NCI-H345 treated with DMSO at 0.1 percent for 48 hours (cell line): Measurements from ENCODE around the gene DEAF1.
"Not testable (repeated sequence)": the region's sequence is repeated elsewhere in the genome, so short reads cannot be mapped to it uniquely, and the experiment has no call there.

Experiments used
- DNase-seq: peaks from one replicate; lab custom pipeline; 2025; ENCODE audit not compliant: unreplicated experiment; lab: John Stamatoyannopoulos, UW

DEAF1 gene

DNA sequence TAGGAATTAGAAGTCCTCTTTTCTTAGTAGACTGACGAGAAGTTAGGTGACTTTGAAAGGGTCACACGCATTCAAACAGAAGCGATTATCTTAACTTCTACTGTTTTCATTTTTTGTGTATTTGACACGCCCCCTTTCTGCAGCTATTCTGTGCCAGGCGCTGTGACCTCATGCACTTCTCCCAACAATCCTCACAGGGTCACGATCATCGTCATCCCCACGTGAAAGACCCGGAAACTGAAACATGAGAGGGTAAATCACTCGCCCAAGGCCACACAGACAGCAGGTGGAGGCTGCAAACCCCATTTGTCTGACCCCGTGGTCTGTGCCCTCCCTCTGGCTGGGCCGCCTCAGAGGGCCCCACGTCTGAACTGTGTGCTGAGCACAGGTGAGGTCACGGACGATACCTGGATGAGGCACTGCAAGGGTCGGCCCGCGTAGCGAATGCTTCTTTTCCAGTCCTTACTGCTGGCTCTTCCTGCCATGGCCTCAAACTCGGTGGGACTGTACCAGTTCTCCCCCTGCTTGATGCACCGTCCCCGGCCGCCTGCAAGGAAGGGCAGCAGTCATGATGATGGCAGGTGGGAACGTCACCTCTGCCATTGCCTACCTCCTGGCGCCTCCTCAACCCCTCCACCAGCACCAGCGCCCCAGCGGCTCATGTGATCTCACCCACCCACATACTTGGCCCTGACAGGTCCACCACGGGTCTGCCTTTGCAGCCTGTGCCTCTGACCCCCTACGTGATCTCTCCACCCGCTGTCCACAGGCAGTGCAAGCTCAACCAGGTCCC is 8.4 kb downstream of the DEAF1 start:
- DNase-seq, result no peak

GRCh38 chr11:680970-681369 is 14.1 kb downstream of the DEAF1 start:
- no peak for DNase-seq

DNA sequence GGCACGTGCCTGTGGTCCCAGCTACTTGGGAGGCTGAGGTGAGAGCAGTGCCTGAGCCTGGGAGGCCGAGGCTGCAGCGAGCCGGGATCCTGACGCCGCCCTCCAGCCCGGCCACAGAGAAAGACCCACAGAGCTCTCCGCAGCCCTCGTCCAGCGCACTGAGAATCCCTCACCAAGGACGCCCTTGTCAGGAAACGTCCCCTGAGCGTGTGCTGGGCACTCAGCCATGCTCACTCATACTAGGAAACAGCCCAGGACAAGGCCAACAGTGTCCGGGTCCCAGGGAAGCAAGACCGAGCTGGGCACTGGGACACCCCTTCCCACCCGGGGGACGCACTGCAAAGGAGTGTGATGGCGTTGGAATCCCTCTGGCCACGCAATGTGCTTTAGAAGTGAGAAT is 14.5 kb downstream of the DEAF1 start:
- no peak for DNase-seq

DNA sequence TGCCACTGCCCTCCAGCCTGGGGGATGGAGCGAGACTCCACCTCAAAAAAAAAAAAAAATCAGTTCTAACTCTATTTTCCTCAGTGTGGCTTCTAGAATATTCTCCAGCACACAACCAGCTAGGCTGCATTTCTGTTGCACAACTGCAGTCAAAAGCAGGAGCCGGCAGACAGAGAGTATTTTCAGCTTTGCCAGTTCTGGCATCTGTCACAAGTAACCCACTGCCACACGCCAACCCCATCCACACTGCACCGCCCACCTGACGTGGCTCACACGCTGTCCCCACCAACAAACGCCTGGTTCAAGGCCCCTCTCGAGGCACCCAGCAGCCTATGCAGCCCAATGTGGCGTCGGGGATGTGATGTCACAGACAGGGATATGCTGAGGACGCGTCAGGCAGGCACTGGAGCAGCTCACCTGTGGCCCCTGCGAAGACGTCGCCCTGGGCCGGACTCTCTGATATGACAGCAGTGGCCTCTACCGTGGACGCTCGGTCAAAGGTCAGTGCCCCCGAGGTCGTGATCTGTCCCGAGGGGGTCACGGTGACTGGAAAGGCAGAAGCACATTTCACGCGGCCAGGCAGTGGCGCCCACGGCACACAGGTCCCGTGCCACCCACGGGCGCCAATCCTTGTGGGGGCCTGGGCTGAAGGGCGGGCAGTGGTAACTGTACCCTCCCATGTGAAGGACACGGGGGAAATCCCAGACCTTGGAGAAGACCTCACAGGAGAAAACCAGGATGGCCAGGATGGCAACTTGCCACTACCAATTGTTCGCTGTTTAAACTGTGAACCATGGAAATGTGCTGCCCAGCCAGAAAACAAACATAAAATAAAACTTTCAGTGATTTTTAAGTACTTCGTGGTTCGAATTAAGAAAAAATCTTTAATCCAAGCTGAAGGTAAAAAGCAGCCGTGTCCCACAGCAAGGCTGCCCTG is 15.5 kb downstream of the DEAF1 start:
- DNase-seq, result no peak

GRCh38 chr11:678297-678696 is 16.7 kb downstream of the DEAF1 start:
- no peak for DNase-seq

- no peak for DNase-seq
These were observed 20.6 kb downstream of the DEAF1 start for GRCh38 chr11:674406-674805.

DNA sequence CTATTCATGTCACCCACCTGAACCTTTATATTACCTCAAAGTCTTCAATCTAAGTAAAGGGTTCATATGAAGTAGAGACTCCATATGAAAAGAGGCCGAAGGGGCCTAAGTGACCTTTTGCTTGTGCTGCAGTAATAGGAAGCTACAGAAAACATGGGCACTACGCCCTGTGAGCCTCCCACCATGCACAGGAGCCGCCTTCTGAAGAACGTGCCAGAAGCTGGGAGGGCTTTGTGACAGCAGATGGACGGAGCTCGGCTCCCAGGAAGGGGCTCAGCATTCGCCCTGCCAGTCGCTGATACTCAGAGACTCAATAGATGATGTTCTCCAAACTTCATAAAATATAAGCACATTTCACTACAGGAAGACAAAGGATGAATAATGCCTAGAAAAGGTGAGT is 21.2 kb downstream of the DEAF1 start:
- DNase-seq, result no peak

DNA sequence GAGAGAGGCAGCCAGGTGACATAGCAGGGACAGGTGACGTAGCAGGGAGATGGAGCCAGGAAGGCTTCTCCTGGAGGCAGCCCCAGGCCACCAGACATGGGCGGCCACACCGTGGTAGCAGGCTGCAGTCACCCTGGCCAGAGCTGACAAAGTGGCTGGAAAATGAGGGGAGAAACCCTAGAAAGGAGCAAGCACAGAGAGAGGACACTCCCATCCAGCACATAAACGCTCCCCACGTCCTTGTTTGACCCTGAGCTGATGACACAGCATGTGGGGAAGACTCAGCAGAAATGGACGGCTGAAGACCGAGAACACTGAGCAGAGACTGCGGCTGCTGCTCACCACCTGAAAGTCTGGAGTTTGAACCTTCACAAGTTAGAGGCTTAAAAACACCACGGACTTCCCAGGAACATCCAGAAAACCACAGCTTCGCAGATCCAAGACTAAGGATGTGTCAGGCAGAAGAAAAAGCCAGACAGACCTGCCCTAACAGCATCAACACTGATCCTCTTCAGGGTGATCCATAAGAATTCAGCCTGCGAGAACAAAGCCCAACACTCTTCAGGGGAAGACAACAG is 29.2 kb downstream of the DEAF1 start:
- no peak for DNase-seq

GRCh38 chr11:665062-665703 is 29.8 kb downstream of the DEAF1 start:
- no peak for DNase-seq

- DNase-seq, result no peak
These were observed 32.2 kb downstream of the DEAF1 start for GRCh38 chr11:662689-663274.

DNA sequence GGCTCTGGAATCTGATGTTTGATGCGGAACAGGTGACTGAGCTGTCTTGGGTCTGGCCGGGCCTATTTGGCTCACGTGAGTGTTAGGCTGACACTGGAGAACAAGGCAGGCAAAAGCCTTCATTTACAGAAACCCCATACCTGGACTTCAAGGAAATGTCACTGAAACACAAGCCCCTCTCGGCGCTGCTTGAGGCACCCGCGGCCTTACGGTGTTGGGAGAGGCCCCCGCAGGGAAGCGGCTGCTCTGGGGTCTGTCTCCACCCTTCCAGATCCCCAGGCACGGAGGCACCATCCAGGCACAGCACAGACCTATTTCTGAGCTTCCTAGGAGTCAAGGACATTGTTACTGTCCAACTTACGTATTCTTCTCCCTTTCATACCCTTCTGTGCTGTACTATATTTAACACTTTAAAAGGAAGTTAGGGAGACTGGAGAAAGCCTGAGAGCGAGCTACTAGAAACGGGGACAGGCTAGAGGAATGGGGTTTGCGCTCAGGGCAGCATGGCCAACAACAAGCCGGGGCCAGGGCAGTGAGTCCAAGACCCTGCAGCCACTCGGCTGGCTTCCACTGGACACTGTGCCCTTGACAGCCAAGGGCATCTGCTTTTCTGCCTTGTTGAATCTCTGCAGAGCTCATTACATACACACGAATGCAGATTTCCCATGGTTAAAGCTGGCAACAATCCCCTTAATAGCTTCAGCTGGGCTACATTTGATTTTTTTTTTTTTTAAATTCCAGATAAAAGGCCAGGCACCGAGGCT is 34.2 kb downstream of the DEAF1 start:
- no peak for DNase-seq

GRCh38 chr11:660281-660680 is 34.7 kb downstream of the DEAF1 start:
- DNase-seq, result no peak

GRCh38 chr11:659532-660085 is 35.4 kb downstream of the DEAF1 start:
- no peak for DNase-seq

- DNase-seq, result no peak
These were observed 37.3 kb downstream of the DEAF1 start for GRCh38 chr11:657691-658126.

DNA sequence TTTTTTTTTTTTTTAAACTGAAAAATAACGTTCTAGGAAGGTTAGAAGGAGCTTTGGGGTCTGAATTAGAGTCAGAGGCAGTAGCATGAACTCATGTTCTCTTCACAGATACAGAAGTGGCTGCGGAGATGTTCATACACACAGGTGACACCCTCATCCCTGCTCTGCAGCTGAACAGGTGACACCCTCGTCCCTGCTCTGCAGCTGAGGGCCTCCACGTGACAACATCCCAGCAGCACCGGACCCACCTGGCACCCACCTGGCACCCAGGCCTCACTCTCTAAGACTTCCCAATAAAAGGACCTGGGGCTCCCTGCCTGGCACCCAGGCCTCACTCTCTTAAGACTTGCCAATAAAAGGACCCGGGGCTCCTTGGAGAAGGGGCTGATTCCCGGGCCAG is 38.2 kb downstream of the DEAF1 start:
- DNase-seq, result no peak

DNA sequence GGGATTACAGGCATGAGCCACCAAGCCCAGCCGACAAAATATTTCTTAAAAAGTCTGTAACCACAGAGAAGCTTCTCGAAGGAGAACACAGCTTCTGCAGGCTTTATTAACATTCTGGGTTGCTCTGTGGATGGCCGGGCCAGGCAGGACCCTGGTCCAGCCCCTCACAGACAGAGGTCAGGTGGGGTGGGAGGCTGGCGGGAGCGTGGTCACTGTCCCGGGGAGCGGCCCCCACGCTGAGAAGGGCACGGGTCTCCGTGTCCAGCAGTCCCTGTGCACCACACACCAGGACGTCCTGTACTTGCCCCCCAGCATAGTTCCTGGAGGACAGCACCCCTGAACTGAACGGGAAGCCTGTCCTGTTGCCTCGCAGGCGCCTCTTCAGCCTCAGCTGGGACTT is 38.6 kb downstream of the DEAF1 start:
- DNase-seq, result no peak

- DNase-seq, result no peak
These were observed 39.8 kb downstream of the DEAF1 start for GRCh38 chr11:655036-655726.

DNA sequence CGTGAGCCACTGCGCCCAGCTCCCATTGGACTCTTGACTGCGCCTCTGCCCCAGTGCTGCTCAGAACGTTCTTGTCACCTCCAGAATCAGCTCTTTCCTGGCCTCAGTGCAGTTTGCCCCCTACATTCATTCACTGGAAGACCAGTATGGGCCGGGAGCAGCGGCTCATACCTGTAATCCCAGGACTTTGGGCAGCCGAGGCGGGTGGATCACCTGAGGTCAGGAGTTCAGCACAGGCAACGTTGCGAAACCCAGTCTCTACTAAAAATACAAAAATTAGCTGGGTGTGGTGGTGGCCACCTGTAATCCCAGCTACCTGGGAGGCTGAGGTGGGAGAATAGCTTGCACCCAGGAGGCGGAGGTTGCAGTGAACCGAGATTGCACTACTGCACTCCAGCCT is 40.6 kb downstream of the DEAF1 start:
- DNase-seq, result not testable (repeated sequence)

DNA sequence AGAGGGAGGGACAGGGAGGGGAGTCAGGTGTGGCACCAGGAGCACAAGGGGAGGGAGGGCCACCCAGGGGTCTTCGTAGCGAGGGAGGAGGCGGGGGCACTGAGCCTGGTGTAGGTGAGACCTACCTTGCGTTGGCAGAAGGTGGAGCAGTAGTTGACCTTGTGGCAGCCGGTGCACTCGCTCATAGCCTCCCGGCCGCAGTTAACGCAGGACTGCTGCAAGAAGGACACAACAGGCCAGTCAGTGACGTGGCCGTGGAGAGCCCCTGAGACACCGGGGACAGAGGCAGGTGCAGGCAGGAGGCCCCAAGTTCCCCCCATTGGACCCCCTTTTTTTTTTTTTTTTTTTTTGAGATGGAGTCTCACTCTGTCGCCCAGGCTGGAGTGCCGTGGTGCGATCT is 41.2 kb downstream of the DEAF1 start:
- no peak for DNase-seq
